K562 (cell line): ENCODE data around the gene EMP2. TPM values are rescaled to one million over a fixed set of nuclear protein-coding genes. Genes with fewer than 3 reads are reported as not detected.
A peak's percentile ranks its signal among the peaks of the same experiment; 100 is the strongest.

Experiments used
- ATAC-seq: fragments of 200-7000 bp; cut with Tn5 transposase; 3 replicates; pipeline ENCODE4 v1.9.1; 2020; ENCODE audit warnings: moderate library complexity
- BruUV-seq: library from RNA; stranded (reverse); fragments of 400-500 nt; replicated peaks from 2 replicates; lab custom pipeline; 2021; lab: Mats Ljungman, UMichigan
- CTCF ChIA-PET: fragments of 300-600 bp; formaldehyde crosslinking; extraction: SDS; loops from one replicate; lab custom pipeline; 2021; ENCODE audit warnings: low intra/inter-chr PET ratio; lab: Yijun Ruan, JAX
- POLR2A ChIA-PET: fragments of 300-600, 350-650 bp; sonication (Branson Sonifier 250); formaldehyde crosslinking; extraction: SDS; loops from one replicate; lab custom pipeline; 2021; ENCODE audit warnings: antibody characterized with exemption, inconsistent platforms; lab: Yijun Ruan, JAX
- DNase-seq, 4 experiments: peaks; one replicate each; pipeline versions ENCODE4 v3.0.0 to v3.0.0-alpha.2; 2011 to 2018; ENCODE audit warnings: low spot score in 3 of 4, mixed read lengths in 3 of 4; ENCODE audit errors: extremely low read depth in 1 of 4
- FAIRE-seq: peaks from 2 replicates; lab custom pipeline; 2011; peaks lifted over from hg19 to GRCh38; lab: Jason Lieb, UNC
- H2AFZ ChIP-seq: 2 replicates; pipeline ENCODE4 v1.6.0; 2011; ENCODE audit warnings: low read depth, low read length, control low read depth, inconsistent platforms
- H3K27ac ChIP-seq: fragments of 200-600 bp; 3 replicates; pipeline ENCODE4 v1.8.0; 2011; ENCODE audit warnings: low read depth, mild to moderate bottlenecking, control low read depth, inconsistent platforms, low read length, moderate library complexity, mixed read lengths; ENCODE audit errors: extremely low read depth
- H3K27me3 ChIP-seq, 2 experiments: fragments of 300-600 bp in 1 of 2; 2 replicates in 1 of 2; 3 replicates in 1 of 2; pipeline versions ENCODE4 v1.6.0 to v1.8.0; 2011; ENCODE audit warnings: inconsistent platforms in 2 of 2, low read length in 2 of 2, mild to moderate bottlenecking in 1 of 2, mixed read lengths in 1 of 2, moderate library complexity in 1 of 2; ENCODE audit not compliant: control insufficient read depth in 2 of 2, insufficient read depth in 2 of 2
- H3K36me3 ChIP-seq: fragments of 300-600 bp; 3 replicates; pipeline ENCODE4 v1.8.0; 2011; ENCODE audit warnings: mild to moderate bottlenecking, low read length, inconsistent platforms; ENCODE audit not compliant: control insufficient read depth, insufficient read depth
- H3K4me1 ChIP-seq, 2 experiments: fragments of 200-600 bp in 1 of 2; replicated peaks in 1 of 2; 2 replicates in 1 of 2; 3 replicates in 1 of 2; pipeline versions ENCODE4 v1.5.1 to v1.8.0; 2011; ENCODE audit warnings: inconsistent platforms in 2 of 2, low read length in 2 of 2, mild to moderate bottlenecking in 1 of 2, mixed read lengths in 1 of 2, moderate library complexity in 1 of 2; ENCODE audit not compliant: control insufficient read depth in 2 of 2, insufficient read depth in 2 of 2
- H3K4me2 ChIP-seq: 2 replicates; pipeline ENCODE4 v1.6.1; 2011; ENCODE audit warnings: low read length, control low read depth, inconsistent platforms, mixed read lengths; ENCODE audit not compliant: insufficient read depth
- H3K4me3 ChIP-seq: fragments of 200-600 bp; sonication (generic), shearing (Covaris generic); 2 replicates; pipeline ENCODE4 v1.5.1; 2016; ENCODE audit warnings: control low read depth, inconsistent platforms
- H3K79me2 ChIP-seq: fragments of 200-600 bp; 3 replicates; pipeline ENCODE4 v1.8.0; 2011; ENCODE audit warnings: low read length, inconsistent platforms; ENCODE audit not compliant: control insufficient read depth, insufficient read depth
- H3K9ac ChIP-seq, 2 experiments: 2 replicates each; pipeline versions ENCODE4 v1.6.0 to v1.6.1; 2011; ENCODE audit warnings: low read depth in 2 of 2, low read length in 2 of 2, control low read depth in 1 of 2, inconsistent platforms in 1 of 2, mild to moderate bottlenecking in 1 of 2, mixed read lengths in 1 of 2; ENCODE audit not compliant: insufficient read depth in 1 of 2
- H3K9me1 ChIP-seq: one replicate; pipeline ENCODE4 v1.6.0; 2011; ENCODE audit warnings: inconsistent platforms, mild to moderate bottlenecking, low read length, moderate library complexity; ENCODE audit not compliant: control insufficient read depth, insufficient read depth
- H3K9me3 ChIP-seq: replicated peaks from 2 replicates; pipeline ENCODE4 v1.5.1; 2011; ENCODE audit warnings: low read depth, low read length, inconsistent platforms; ENCODE audit not compliant: control insufficient read depth, insufficient read depth
- H4K20me1 ChIP-seq: replicated peaks from 2 replicates; pipeline ENCODE4 v1.6.1; 2011; ENCODE audit warnings: low read length, inconsistent platforms, mixed read lengths; ENCODE audit not compliant: control insufficient read depth, insufficient read depth
- CEBPG ChIP-seq, 3 experiments: fragments of 200-800 bp in 1 of 3; sonication (Bioruptor generic) in 1 of 3; sonication (generic) in 1 of 3; formaldehyde crosslinking in 1 of 3; IDR thresholded peaks in 2 of 3; conservative IDR thresholded peaks in 1 of 3; 2 replicates each; pipeline versions ENCODE4 v1.6.1 to v1.8.0; 2016 to 2022; ENCODE audit warnings: missing compliant biosample characterization in 2 of 3, missing genetic modification characterization in 2 of 3, mild to moderate bottlenecking in 1 of 3, missing genetic modification reagents in 1 of 3
- E2F8 ChIP-seq: fragments of 450-650 bp; IDR thresholded peaks from 2 replicates; pipeline ENCODE4 v1.7.1; 2018; ENCODE audit warnings: mild to moderate bottlenecking, low read depth; ENCODE audit not compliant: partially characterized antibody
- FOSL1 ChIP-seq: fragments of 200-800 bp; sonication (Bioruptor generic); conservative IDR thresholded peaks from 2 replicates; pipeline ENCODE4 v1.6.1; 2016; ENCODE audit warnings: missing genetic modification characterization, missing compliant biosample characterization
- HMG20A ChIP-seq: fragments of 450-650 bp; formaldehyde crosslinking; conservative IDR thresholded peaks from 2 replicates; pipeline ENCODE4 v1.4.0; 2020; ENCODE audit warnings: mild to moderate bottlenecking, mixed read lengths
- WHSC1 ChIP-seq: IDR thresholded peaks from one replicate; pipeline ENCODE4 v1.6.1; 2012; ENCODE audit warnings: low read length, control low read depth, inconsistent platforms
- ZNF512 ChIP-seq: IDR thresholded peaks from 2 replicates; pipeline ENCODE4 v1.6.1; 2016; ENCODE audit warnings: missing genetic modification characterization, missing compliant biosample characterization
- WGBS: fragments of 100-300 bp; shearing (Covaris generic); methylation state at CpG from one replicate; pipeline ENCODE4 v1.1.6; 2016; ENCODE audit warnings: low coverage, mixed read lengths; ENCODE audit not compliant: insufficient coverage; ENCODE audit errors: missing lambda C conversion rate; 5-methylcytosine and 5-hydroxymethylcytosine counted together
- in situ Hi-C: fragments of 300-500 bp; cut with MboI; formaldehyde crosslinking; loops from 4 replicates; pipeline ENCODE4 v1.15.0; 2018; ENCODE audit warnings: inconsistent platforms, mixed read lengths
- intact Hi-C: fragments of 100-400 bp; cut with micrococcal nuclease; formaldehyde crosslinking; loops from 2 replicates; pipeline ENCODE4 v1.14.2; 2022
- polyA plus RNA-seq, 8 experiments: library from polyadenylated mRNA; depleted of rRNA in 4 of 8; stranded (reverse) in 5 of 8; unstranded in 3 of 8; fragments of >200 nt; fragmentation: Nextera tagmentation in 2 of 8; fragmentation: Illumina TruSeq in 1 of 8; extraction: Ambion mirVana in 2 of 8; extraction: Trizol in 1 of 8; gene quantifications; 2 replicates each; pipeline versions ENCODE4 v1.2.1 to v1.2.3, GENCODE V29; 2011 to 2014; ENCODE audit warnings: inconsistent platforms in 1 of 8, missing spikeins in 1 of 8
- total RNA-seq, 7 experiments: library from RNA; depleted of rRNA in 6 of 7; stranded (reverse); fragments of >200 nt in 6 of 7; fragmentation: Illumina TruSeq in 2 of 7; extraction: Trizol in 2 of 7; gene quantifications; 2 replicates each; pipeline versions ENCODE4 v1.2.1 to v1.2.3, GENCODE V29; 2011 to 2021; ENCODE audit warnings: low replicate concordance in 1 of 7
- TF ChIP-seq, protein P1 (sequence below), 2 experiments: fragments of 450-650 bp in 1 of 2; sonication (generic) in 1 of 2; formaldehyde crosslinking in 1 of 2; IDR thresholded peaks in 1 of 2; conservative IDR thresholded peaks in 1 of 2; 2 replicates each; pipeline versions ENCODE4 v1.6.1 to v1.8.1; 2016 to 2023; ENCODE audit warnings: mild to moderate bottlenecking in 2 of 2, moderate library complexity in 2 of 2, inconsistent platforms in 1 of 2, missing genetic modification reagents in 1 of 2

EMP2 gene
- total and polyA plus RNA-seq, 9 of the 15 experiments (the other 6 are each of a cell fraction or from before 2014, with no cell fraction given), result 0.73 to 6.2 (median 3.1) TPM

DNA sequence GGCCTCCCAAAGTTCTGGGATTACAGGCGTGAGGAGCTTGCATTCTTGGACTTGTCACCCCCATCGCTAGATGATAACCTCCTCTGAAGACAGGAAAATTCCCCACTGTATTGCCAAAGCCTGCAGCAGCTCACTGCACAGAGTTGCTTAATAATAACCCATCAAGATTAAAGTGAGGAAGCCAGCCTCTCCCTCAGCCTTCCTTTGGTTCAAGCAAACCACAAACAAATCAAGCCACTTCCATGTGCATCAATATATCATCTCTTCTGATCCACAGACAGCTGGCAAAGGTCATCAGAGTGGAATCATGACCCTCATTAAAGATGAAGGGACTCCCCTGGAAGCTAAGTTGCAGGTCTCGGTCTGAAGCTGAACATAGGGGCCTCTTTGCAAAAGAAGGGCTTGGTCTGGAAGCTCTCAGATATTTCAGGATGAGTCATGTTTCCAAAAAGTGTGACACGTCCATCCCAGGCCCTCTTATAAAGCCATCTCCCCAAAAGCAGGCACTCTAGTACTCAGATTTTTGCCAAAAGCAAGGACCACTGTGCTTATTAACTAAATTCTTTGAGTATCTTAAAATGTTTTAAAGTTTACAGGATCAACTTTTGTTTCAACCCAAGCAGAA lies 4.8 kb downstream of the EMP2 start:
- Histone ChIP-seq H3K9me3 (no peaks in the 10 kb centered on the region), H3K9ac (no peak overlapping the region), H3K4me2 (no peak overlapping the region), H4K20me1 (peaks cover 5% of the 10 kb centered on the region), H3K4me1 (peaks cover 0 to 13% of the 10 kb centered on the region in 2 experiments; a peak in 3 of 5 replicates), H3K9me1 (no peaks in the 10 kb centered on the region), H3K27me3 (peaks cover 12 to 47% of the 10 kb centered on the region in 2 experiments; a peak in 4 of 5 replicates), H3K36me3 (no peaks in the 10 kb centered on the region), H3K79me2 (no peaks in the 10 kb centered on the region), H3K27ac (no peak overlapping the region), H2AFZ (no peak overlapping the region), H3K4me3 (no peak overlapping the region)
- CTCF ChIA-PET, result no interaction called here
- in situ Hi-C loops (no loop called here), intact Hi-C loops (no loop called here)
- POLR2A ChIA-PET, result interaction anchor here (0.9 kb wide), 1 partner anchor 23 kb away, joined by 3 read pairs; no protein-coding TSS in a partner anchor
- no peak for ATAC-seq
- 2% methylated on average over 4 of the region's 4 CpGs for WGBS
- no peak for TF ChIP-seq HMG20A (CRISPR knock-in tag)
- TF ChIP-seq, protein P1, sequence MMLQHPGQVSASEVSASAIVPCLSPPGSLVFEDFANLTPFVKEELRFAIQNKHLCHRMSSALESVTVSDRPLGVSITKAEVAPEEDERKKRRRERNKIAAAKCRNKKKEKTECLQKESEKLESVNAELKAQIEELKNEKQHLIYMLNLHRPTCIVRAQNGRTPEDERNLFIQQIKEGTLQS (IDR thresholded peaks at IDR 0.05), result peak; percentile 19; the same call in 1 of the 2 replicates
- TF ChIP-seq, protein P1 (CRISPR knock-in tag; conservative IDR thresholded peaks at IDR 0.05), result no peak
- TF ChIP-seq FOSL1, result no peak
- no peak for TF ChIP-seq E2F8
- TF ChIP-seq CEBPG (CRISPR knock-in tag; IDR thresholded peaks at IDR 0.05), result no peak
- peak in 1 of 2 experiments; percentile 36; a peak in 1 of 4 replicates for TF ChIP-seq CEBPG (tag; conservative IDR thresholded peaks at IDR 0.05 in 1 of 2, IDR thresholded peaks at IDR 0.05 in 1 of 2)
- no peak for TF ChIP-seq WHSC1
- no peak for TF ChIP-seq ZNF512 (tag)
- BruUV-seq, result no TSS peak
- no peak for DNase-seq
- FAIRE-seq, result no peak
